K562 (cell line): Measurements from ENCODE around the gene RFX3. TPM values are rescaled to one million over a fixed set of nuclear protein-coding genes. Genes with fewer than 3 reads are reported as not detected.

Experiments
- ATAC-seq: fragments of 200-7000 bp; cut with Tn5 transposase; 3 replicates; pipeline ENCODE4 v1.9.1; 2020; ENCODE audit warnings: moderate library complexity
- BruUV-seq: library from RNA; stranded (reverse); fragments of 400-500 nt; replicated peaks from 2 replicates; lab custom pipeline; 2021; lab: Mats Ljungman, UMichigan
- CTCF ChIA-PET: fragments of 300-600 bp; formaldehyde crosslinking; extraction: SDS; loops from one replicate; lab custom pipeline; 2021; ENCODE audit warnings: low intra/inter-chr PET ratio; lab: Yijun Ruan, JAX
- POLR2A ChIA-PET: fragments of 300-600, 350-650 bp; sonication (Branson Sonifier 250); formaldehyde crosslinking; extraction: SDS; loops from one replicate; lab custom pipeline; 2021; ENCODE audit warnings: antibody characterized with exemption, inconsistent platforms; lab: Yijun Ruan, JAX
- DNase-seq, 4 experiments: peaks; one replicate each; pipeline versions ENCODE4 v3.0.0 to v3.0.0-alpha.2; 2011 to 2018; ENCODE audit warnings: low spot score in 3 of 4, mixed read lengths in 3 of 4; ENCODE audit errors: extremely low read depth in 1 of 4
- FAIRE-seq: peaks from 2 replicates; lab custom pipeline; 2011; peaks lifted over from hg19 to GRCh38; lab: Jason Lieb, UNC
- H2AFZ ChIP-seq: 2 replicates; pipeline ENCODE4 v1.6.0; 2011; ENCODE audit warnings: low read depth, low read length, control low read depth, inconsistent platforms
- H3K27ac ChIP-seq: fragments of 200-600 bp; 3 replicates; pipeline ENCODE4 v1.8.0; 2011; ENCODE audit warnings: low read depth, mild to moderate bottlenecking, control low read depth, inconsistent platforms, low read length, moderate library complexity, mixed read lengths; ENCODE audit errors: extremely low read depth
- H3K27me3 ChIP-seq, 2 experiments: fragments of 300-600 bp in 1 of 2; 2 replicates in 1 of 2; 3 replicates in 1 of 2; pipeline versions ENCODE4 v1.6.0 to v1.8.0; 2011; ENCODE audit warnings: inconsistent platforms in 2 of 2, low read length in 2 of 2, mild to moderate bottlenecking in 1 of 2, mixed read lengths in 1 of 2, moderate library complexity in 1 of 2; ENCODE audit not compliant: control insufficient read depth in 2 of 2, insufficient read depth in 2 of 2
- H3K36me3 ChIP-seq: fragments of 300-600 bp; 3 replicates; pipeline ENCODE4 v1.8.0; 2011; ENCODE audit warnings: mild to moderate bottlenecking, low read length, inconsistent platforms; ENCODE audit not compliant: control insufficient read depth, insufficient read depth
- H3K4me1 ChIP-seq, 2 experiments: fragments of 200-600 bp in 1 of 2; replicated peaks in 1 of 2; 2 replicates in 1 of 2; 3 replicates in 1 of 2; pipeline versions ENCODE4 v1.5.1 to v1.8.0; 2011; ENCODE audit warnings: inconsistent platforms in 2 of 2, low read length in 2 of 2, mild to moderate bottlenecking in 1 of 2, mixed read lengths in 1 of 2, moderate library complexity in 1 of 2; ENCODE audit not compliant: control insufficient read depth in 2 of 2, insufficient read depth in 2 of 2
- H3K4me2 ChIP-seq: 2 replicates; pipeline ENCODE4 v1.6.1; 2011; ENCODE audit warnings: low read length, control low read depth, inconsistent platforms, mixed read lengths; ENCODE audit not compliant: insufficient read depth
- H3K4me3 ChIP-seq: fragments of 200-600 bp; sonication (generic), shearing (Covaris generic); 2 replicates; pipeline ENCODE4 v1.5.1; 2016; ENCODE audit warnings: control low read depth, inconsistent platforms
- H3K79me2 ChIP-seq: fragments of 200-600 bp; 3 replicates; pipeline ENCODE4 v1.8.0; 2011; ENCODE audit warnings: low read length, inconsistent platforms; ENCODE audit not compliant: control insufficient read depth, insufficient read depth
- H3K9ac ChIP-seq, 2 experiments: 2 replicates each; pipeline versions ENCODE4 v1.6.0 to v1.6.1; 2011; ENCODE audit warnings: low read depth in 2 of 2, low read length in 2 of 2, control low read depth in 1 of 2, inconsistent platforms in 1 of 2, mild to moderate bottlenecking in 1 of 2, mixed read lengths in 1 of 2; ENCODE audit not compliant: insufficient read depth in 1 of 2
- H3K9me1 ChIP-seq: one replicate; pipeline ENCODE4 v1.6.0; 2011; ENCODE audit warnings: inconsistent platforms, mild to moderate bottlenecking, low read length, moderate library complexity; ENCODE audit not compliant: control insufficient read depth, insufficient read depth
- H3K9me3 ChIP-seq: replicated peaks from 2 replicates; pipeline ENCODE4 v1.5.1; 2011; ENCODE audit warnings: low read depth, low read length, inconsistent platforms; ENCODE audit not compliant: control insufficient read depth, insufficient read depth
- H4K20me1 ChIP-seq: replicated peaks from 2 replicates; pipeline ENCODE4 v1.6.1; 2011; ENCODE audit warnings: low read length, inconsistent platforms, mixed read lengths; ENCODE audit not compliant: control insufficient read depth, insufficient read depth
- E4F1 ChIP-seq: fragments of 250-450 bp; sonication (Bioruptor Pico); IDR thresholded peaks from 2 replicates; pipeline ENCODE4 v1.5.0; 2021; ENCODE audit warnings: mild to moderate bottlenecking, borderline replicate concordance
- FUS ChIP-seq: fragments of 200-400 bp; formaldehyde crosslinking; optimal IDR thresholded peaks from 2 replicates; pipeline ENCODE3; 2017; ENCODE audit warnings: low read depth, low read length
- HDAC2 ChIP-seq: fragments of 450-650 bp; IDR thresholded peaks from 2 replicates; pipeline ENCODE4 v1.6.1; 2016; ENCODE audit warnings: mild to moderate bottlenecking
- NBN ChIP-seq: fragments of 450-650 bp; IDR thresholded peaks from 2 replicates; pipeline ENCODE4 v1.6.1; 2016; ENCODE audit warnings: low read depth, mild to moderate bottlenecking
- NFRKB ChIP-seq: fragments of 450-650 bp; IDR thresholded peaks from 2 replicates; pipeline ENCODE4 v1.6.1; 2016; ENCODE audit warnings: low read depth
- NFXL1 ChIP-seq: fragments of 450-650 bp; formaldehyde crosslinking; IDR thresholded peaks from 2 replicates; pipeline ENCODE4 v1.4.0; 2021; ENCODE audit warnings: mild to moderate bottlenecking
- OTX1 ChIP-seq: fragments of 450-650 bp; formaldehyde crosslinking; IDR thresholded peaks from 2 replicates; pipeline ENCODE4 v1.4.0; 2022; ENCODE audit warnings: mild to moderate bottlenecking
- PURB ChIP-seq: sonication (generic); formaldehyde crosslinking; IDR thresholded peaks from 2 replicates; pipeline ENCODE4 v1.9.0; 2021; ENCODE audit warnings: low read depth, mild to moderate bottlenecking, missing genetic modification reagents
- SRSF9 ChIP-seq: fragments of 200-400 bp; formaldehyde crosslinking; IDR thresholded peaks from 2 replicates; pipeline ENCODE4 v1.6.1; 2017; ENCODE audit warnings: low read depth, low read length, borderline replicate concordance
- STAT6 ChIP-seq: sonication (generic); formaldehyde crosslinking; IDR thresholded peaks from 2 replicates; pipeline ENCODE4 v1.8.1; 2023; ENCODE audit warnings: mild to moderate bottlenecking, missing genetic modification reagents
- XRCC5 ChIP-seq: fragments of 200-400 bp; formaldehyde crosslinking; IDR thresholded peaks from 2 replicates; pipeline ENCODE4 v1.6.1; 2017; ENCODE audit warnings: low read depth, mild to moderate bottlenecking, low read length
- ZNF174 ChIP-seq: fragments of 250-450 bp; sonication (Bioruptor Pico); IDR thresholded peaks from 2 replicates; pipeline ENCODE4 v1.4.0; 2020; ENCODE audit warnings: mild to moderate bottlenecking
- ZNF584 ChIP-seq: fragments of 200-800 bp; sonication (Bioruptor generic); IDR thresholded peaks from 2 replicates; pipeline ENCODE4 v1.6.1; 2016; ENCODE audit warnings: low read depth, mild to moderate bottlenecking, missing genetic modification characterization, missing compliant biosample characterization
- ZNF589 ChIP-seq: fragments of 200-800 bp; sonication (Bioruptor generic); IDR thresholded peaks from 2 replicates; pipeline ENCODE4 v1.6.1; 2016; ENCODE audit warnings: low read depth, missing genetic modification characterization, missing compliant biosample characterization
- WGBS: fragments of 100-300 bp; shearing (Covaris generic); methylation state at CpG from one replicate; pipeline ENCODE4 v1.1.6; 2016; ENCODE audit warnings: low coverage, mixed read lengths; ENCODE audit not compliant: insufficient coverage; ENCODE audit errors: missing lambda C conversion rate; 5-methylcytosine and 5-hydroxymethylcytosine counted together
- in situ Hi-C: fragments of 300-500 bp; cut with MboI; formaldehyde crosslinking; loops from 4 replicates; pipeline ENCODE4 v1.15.0; 2018; ENCODE audit warnings: inconsistent platforms, mixed read lengths
- intact Hi-C: fragments of 100-400 bp; cut with micrococcal nuclease; formaldehyde crosslinking; loops from 2 replicates; pipeline ENCODE4 v1.14.2; 2022
- polyA plus RNA-seq, 8 experiments: library from polyadenylated mRNA; depleted of rRNA in 4 of 8; stranded (reverse) in 5 of 8; unstranded in 3 of 8; fragments of >200 nt; fragmentation: Nextera tagmentation in 2 of 8; fragmentation: Illumina TruSeq in 1 of 8; extraction: Ambion mirVana in 2 of 8; extraction: Trizol in 1 of 8; gene quantifications; 2 replicates each; pipeline versions ENCODE4 v1.2.1 to v1.2.3, GENCODE V29; 2011 to 2014; ENCODE audit warnings: inconsistent platforms in 1 of 8, missing spikeins in 1 of 8
- total RNA-seq, 7 experiments: library from RNA; depleted of rRNA in 6 of 7; stranded (reverse); fragments of >200 nt in 6 of 7; fragmentation: Illumina TruSeq in 2 of 7; extraction: Trizol in 2 of 7; gene quantifications; 2 replicates each; pipeline versions ENCODE4 v1.2.1 to v1.2.3, GENCODE V29; 2011 to 2021; ENCODE audit warnings: low replicate concordance in 1 of 7
- TF ChIP-seq, protein P1 (sequence below): IDR thresholded peaks from 3 replicates; pipeline ENCODE4 v1.6.1; 2011; ENCODE audit warnings: borderline replicate concordance, mild to moderate bottlenecking; ENCODE audit not compliant: insufficient read length, insufficient read depth
- TF ChIP-seq, protein P2 (sequence below): fragments of 450-650 bp; IDR thresholded peaks from 2 replicates; pipeline ENCODE4 v1.6.1; 2016

RFX3 gene
- total and polyA plus RNA-seq, 9 of the 15 experiments (the other 6 are each of a cell fraction or from before 2014, with no cell fraction given): 0.86 to 4.9 (median 2.0) TPM

GRCh38 chr9:3510796-3511195 is 15.0 kb downstream of the RFX3 start:
- no peaks in the 10 kb centered on the region for H4K20me1 ChIP-seq
- DNase-seq (no peak), FAIRE-seq (no peak), ATAC-seq (no peak)
- BruUV-seq: no TSS peak
- H3K9ac ChIP-seq: peak overlapping the region in 1 of 2 experiments; percentile 78; a peak in 1 of 4 replicates
- peaks cover 7 to 11% of the 10 kb centered on the region in 2 experiments; a peak in 4 of 5 replicates for H3K4me1 ChIP-seq
- in situ Hi-C loops (no loop called here), intact Hi-C loops (no loop called here)
- H3K27me3 ChIP-seq: no peaks in the 10 kb centered on the region
- H3K36me3 ChIP-seq: no peaks in the 10 kb centered on the region; the same call in 2 of the 3 replicates
- no peak overlapping the region for H3K4me3 ChIP-seq
- no peak overlapping the region for H2AFZ ChIP-seq
- POLR2A ChIA-PET: no interaction called here
- no peak overlapping the region for H3K4me2 ChIP-seq
- H3K79me2 ChIP-seq: peaks cover 45% of the 10 kb centered on the region
- H3K9me3 ChIP-seq: no peaks in the 10 kb centered on the region
- WGBS: 82% methylated on average over 1 of the region's 1 CpG
- no peak for TF ChIP-seq NBN
- TF ChIP-seq OTX1 (CRISPR knock-in tag): no peak
- TF ChIP-seq NFXL1 (CRISPR knock-in tag): no peak
- TF ChIP-seq SRSF9: no peak
- no peak for TF ChIP-seq HDAC2
- TF ChIP-seq XRCC5: no peak
- no peak for TF ChIP-seq E4F1
- no peak for TF ChIP-seq STAT6
- TF ChIP-seq, protein P1, sequence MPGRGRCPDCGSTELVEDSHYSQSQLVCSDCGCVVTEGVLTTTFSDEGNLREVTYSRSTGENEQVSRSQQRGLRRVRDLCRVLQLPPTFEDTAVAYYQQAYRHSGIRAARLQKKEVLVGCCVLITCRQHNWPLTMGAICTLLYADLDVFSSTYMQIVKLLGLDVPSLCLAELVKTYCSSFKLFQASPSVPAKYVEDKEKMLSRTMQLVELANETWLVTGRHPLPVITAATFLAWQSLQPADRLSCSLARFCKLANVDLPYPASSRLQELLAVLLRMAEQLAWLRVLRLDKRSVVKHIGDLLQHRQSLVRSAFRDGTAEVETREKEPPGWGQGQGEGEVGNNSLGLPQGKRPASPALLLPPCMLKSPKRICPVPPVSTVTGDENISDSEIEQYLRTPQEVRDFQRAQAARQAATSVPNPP: no peak
- no peak for TF ChIP-seq ZNF174
- TF ChIP-seq NFRKB: no peak
- no peak for TF ChIP-seq FUS
- TF ChIP-seq ZNF584: no peak
- no peak for TF ChIP-seq PURB (CRISPR knock-in tag)
- no peak for TF ChIP-seq ZNF589 (CRISPR knock-in tag)
- TF ChIP-seq, protein P2, sequence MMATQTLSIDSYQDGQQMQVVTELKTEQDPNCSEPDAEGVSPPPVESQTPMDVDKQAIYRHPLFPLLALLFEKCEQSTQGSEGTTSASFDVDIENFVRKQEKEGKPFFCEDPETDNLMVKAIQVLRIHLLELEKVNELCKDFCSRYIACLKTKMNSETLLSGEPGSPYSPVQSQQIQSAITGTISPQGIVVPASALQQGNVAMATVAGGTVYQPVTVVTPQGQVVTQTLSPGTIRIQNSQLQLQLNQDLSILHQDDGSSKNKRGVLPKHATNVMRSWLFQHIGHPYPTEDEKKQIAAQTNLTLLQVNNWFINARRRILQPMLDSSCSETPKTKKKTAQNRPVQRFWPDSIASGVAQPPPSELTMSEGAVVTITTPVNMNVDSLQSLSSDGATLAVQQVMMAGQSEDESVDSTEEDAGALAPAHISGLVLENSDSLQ: no peak
- CTCF ChIA-PET: no interaction called here
- no peaks in the 10 kb centered on the region for H3K9me1 ChIP-seq
- peak overlapping the region; percentile 90; the same call in 2 of the 3 replicates for H3K27ac ChIP-seq
